ENCODE data around the gene SNX6. TPM values are rescaled to one million over a fixed set of nuclear protein-coding genes. Genes with fewer than 3 reads are reported as not detected.

The SNX6 gene
- total RNA-seq, 1 donor from 2014 or later: 80.0 TPM

GRCh38 chr14:34593740-34594375 lies 36.1 kb downstream of the SNX6 start:
- TF ChIP-seq CTCF (IDR thresholded peaks at IDR 0.05): no peak
- no peak overlapping the region for H3K4me3 Mint-ChIP-seq (ENCODE audit: unreplicated experiment)
- H3K36me3 Mint-ChIP-seq (ENCODE audit: unreplicated experiment): peaks cover 51% of the 10 kb centered on the region
- peak overlapping the region; percentile 31 for H3K27ac Mint-ChIP-seq (ENCODE audit: unreplicated experiment)
- DNase-seq (ENCODE audit: extremely low spot score, unreplicated experiment): no peak
- no peaks in the 10 kb centered on the region for H3K27me3 Mint-ChIP-seq (ENCODE audit: unreplicated experiment)
- H3K4me1 Mint-ChIP-seq (ENCODE audit: unreplicated experiment): peaks cover 5% of the 10 kb centered on the region
- no peaks in the 10 kb centered on the region for H3K9me3 Mint-ChIP-seq (ENCODE audit: unreplicated experiment)

GRCh38 chr14:34592623-34593022 lies 37.3 kb downstream of the SNX6 start:
- peaks cover 5% of the 10 kb centered on the region for H3K4me1 Mint-ChIP-seq (ENCODE audit: unreplicated experiment)
- no peak overlapping the region for H3K27ac Mint-ChIP-seq (ENCODE audit: unreplicated experiment)
- H3K27me3 Mint-ChIP-seq (ENCODE audit: unreplicated experiment): no peaks in the 10 kb centered on the region
- no peak overlapping the region for H3K4me3 Mint-ChIP-seq (ENCODE audit: unreplicated experiment)
- no peak for TF ChIP-seq CTCF (IDR thresholded peaks at IDR 0.05)
- DNase-seq (ENCODE audit: extremely low spot score, unreplicated experiment): no peak
- H3K36me3 Mint-ChIP-seq (ENCODE audit: unreplicated experiment): peaks cover 47% of the 10 kb centered on the region
- no peaks in the 10 kb centered on the region for H3K9me3 Mint-ChIP-seq (ENCODE audit: unreplicated experiment)

- peaks cover 2% of the 10 kb centered on the region for H3K4me1 Mint-ChIP-seq (ENCODE audit: unreplicated experiment)
- TF ChIP-seq CTCF (IDR thresholded peaks at IDR 0.05): no peak
- H3K4me3 Mint-ChIP-seq (ENCODE audit: unreplicated experiment): no peak overlapping the region
- peaks cover 41% of the 10 kb centered on the region for H3K36me3 Mint-ChIP-seq (ENCODE audit: unreplicated experiment)
- H3K9me3 Mint-ChIP-seq (ENCODE audit: unreplicated experiment): no peaks in the 10 kb centered on the region
- no peak for DNase-seq (ENCODE audit: extremely low spot score, unreplicated experiment)
- no peak overlapping the region for H3K27ac Mint-ChIP-seq (ENCODE audit: unreplicated experiment)
- no peaks in the 10 kb centered on the region for H3K27me3 Mint-ChIP-seq (ENCODE audit: unreplicated experiment)
These were observed 46.4 kb downstream of the SNX6 start for GRCh38 chr14:34583525-34583924.

- no peak for DNase-seq (ENCODE audit: extremely low spot score, unreplicated experiment)
- Mint-ChIP-seq H3K9me3 (ENCODE audit: unreplicated experiment) (no peaks in the 10 kb centered on the region), H3K4me1 (ENCODE audit: unreplicated experiment) (peaks cover 2% of the 10 kb centered on the region), H3K27me3 (ENCODE audit: unreplicated experiment) (no peaks in the 10 kb centered on the region), H3K36me3 (ENCODE audit: unreplicated experiment) (peaks cover 39% of the 10 kb centered on the region), H3K27ac (ENCODE audit: unreplicated experiment) (no peak overlapping the region), H3K4me3 (ENCODE audit: unreplicated experiment) (no peak overlapping the region)
- no peak for TF ChIP-seq CTCF (IDR thresholded peaks at IDR 0.05)
These were observed 47.7 kb downstream of the SNX6 start for GRCh38 chr14:34582117-34582680.

- TF ChIP-seq CTCF (IDR thresholded peaks at IDR 0.05): no peak
- no peak overlapping the region for H3K4me3 Mint-ChIP-seq (ENCODE audit: unreplicated experiment)
- no peaks in the 10 kb centered on the region for H3K9me3 Mint-ChIP-seq (ENCODE audit: unreplicated experiment)
- no peak for DNase-seq (ENCODE audit: extremely low spot score, unreplicated experiment)
- H3K4me1 Mint-ChIP-seq (ENCODE audit: unreplicated experiment): peaks cover 2% of the 10 kb centered on the region
- no peak overlapping the region for H3K27ac Mint-ChIP-seq (ENCODE audit: unreplicated experiment)
- H3K36me3 Mint-ChIP-seq (ENCODE audit: unreplicated experiment): peaks cover 34% of the 10 kb centered on the region
- no peaks in the 10 kb centered on the region for H3K27me3 Mint-ChIP-seq (ENCODE audit: unreplicated experiment)
These were observed 49.6 kb downstream of the SNX6 start for GRCh38 chr14:34580381-34580780.

Data from osteocyte (in vitro differentiated cells).